ENCODE data around the gene ACOT7.

Gene ACOT7

DNA sequence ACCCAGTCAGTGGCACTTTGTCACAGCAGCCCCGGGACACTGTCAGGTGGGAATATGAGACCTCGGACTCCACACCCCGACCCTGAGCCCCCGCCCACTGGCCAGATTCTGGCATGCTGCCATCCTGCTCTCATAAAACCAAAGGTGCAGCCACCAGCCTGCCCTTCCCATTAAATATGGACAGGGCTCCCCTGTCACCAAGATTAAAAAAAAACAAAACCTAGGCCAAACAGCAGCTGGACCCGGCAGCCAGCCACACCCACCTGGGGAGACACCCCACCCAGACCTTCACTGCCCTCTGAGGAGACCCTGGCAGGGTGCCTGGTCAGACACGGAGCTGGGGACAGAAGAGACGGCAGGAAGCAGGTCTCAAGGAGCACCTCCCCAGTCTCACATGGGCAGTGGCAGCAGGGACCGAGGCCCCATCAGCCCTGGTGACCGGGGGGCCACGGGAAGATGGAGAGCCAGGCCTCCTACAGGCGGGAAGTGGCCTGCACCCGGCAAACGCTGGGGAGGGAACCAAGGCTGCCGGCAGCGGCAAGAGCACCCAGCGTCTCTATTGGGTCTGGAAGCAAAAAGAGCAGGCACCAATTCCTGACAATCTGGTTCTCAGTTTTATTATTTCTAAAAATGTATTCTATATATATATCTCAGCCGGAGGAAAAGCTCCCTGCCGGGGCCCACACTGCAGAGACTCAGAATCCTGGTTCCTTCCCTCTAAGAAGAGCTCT lies 61.9 kb downstream of the ACOT7 start:
- no peak for TF ChIP-seq ZNF274 (IDR thresholded peaks at IDR 0.05; ENCODE audit: low read depth, low read length)
- TF ChIP-seq SUZ12 (IDR thresholded peaks at IDR 0.05; ENCODE audit: extremely low read depth, insufficient read depth, insufficient read length): no peak
- TF ChIP-seq YY1 (IDR thresholded peaks at IDR 0.05; ENCODE audit: insufficient read depth, insufficient read length): no peak
- peaks cover 10% of the 10 kb centered on the region for H3K36me3 ChIP-seq (ENCODE audit: insufficient read depth, insufficient read length, low read length)
- no peak for DNase-seq (ENCODE audit: low read depth, low spot score)

DNA sequence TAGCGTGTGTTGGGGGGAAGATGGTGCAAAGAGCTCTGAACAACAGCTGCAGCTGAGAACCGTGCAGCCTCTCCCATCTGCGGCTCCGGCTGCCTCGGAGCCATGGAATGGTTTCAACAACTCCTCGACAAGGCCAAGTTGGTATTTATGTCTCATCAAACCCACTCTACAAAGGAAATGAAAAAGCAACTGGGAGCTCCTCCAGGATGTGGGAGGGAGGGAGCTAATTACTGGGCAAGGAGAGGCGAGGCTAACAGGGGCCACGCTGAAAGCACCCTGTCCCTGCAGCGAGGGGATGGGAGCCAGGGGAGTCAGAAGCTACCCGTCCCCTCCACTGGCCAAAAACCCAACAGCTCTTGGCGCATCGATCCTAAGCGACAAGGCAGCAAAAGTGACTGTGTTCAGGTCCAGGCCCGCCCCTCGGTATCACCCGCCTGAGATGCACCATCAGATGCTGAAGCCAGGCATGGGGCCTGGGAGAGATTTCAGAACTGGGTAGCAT lies 63.1 kb downstream of the ACOT7 start:
- TF ChIP-seq ZNF274 (IDR thresholded peaks at IDR 0.05; ENCODE audit: low read depth, low read length): no peak
- no peak for TF ChIP-seq YY1 (IDR thresholded peaks at IDR 0.05; ENCODE audit: insufficient read depth, insufficient read length)
- TF ChIP-seq SUZ12 (IDR thresholded peaks at IDR 0.05; ENCODE audit: extremely low read depth, insufficient read depth, insufficient read length): no peak
- no peak for DNase-seq (ENCODE audit: low read depth, low spot score)
- Histone ChIP-seq H3K36me3 (ENCODE audit: insufficient read depth, insufficient read length, low read length) (peaks cover 10% of the 10 kb centered on the region), H3K27me3 (ENCODE audit: insufficient read depth, insufficient read length) (no peaks in the 10 kb centered on the region), H3K4me3 (ENCODE audit: insufficient read length, low read depth) (no peak overlapping the region), H3K9me3 (ENCODE audit: insufficient read depth, low read length) (no peaks in the 10 kb centered on the region), H3K9ac (ENCODE audit: insufficient read length, low read depth) (no peak overlapping the region), H3K4me1 (ENCODE audit: insufficient read depth, insufficient read length) (no peaks in the 10 kb centered on the region)

More for the DNA sequence above, 61.9 kb downstream of the ACOT7 start:
- H3K9me3 ChIP-seq (ENCODE audit: insufficient read depth, low read length): no peaks in the 10 kb centered on the region
- no peaks in the 10 kb centered on the region for H3K27me3 ChIP-seq (ENCODE audit: insufficient read depth, insufficient read length)
- no peak overlapping the region for H3K9ac ChIP-seq (ENCODE audit: insufficient read length, low read depth)
- no peaks in the 10 kb centered on the region for H3K4me1 ChIP-seq (ENCODE audit: insufficient read depth, insufficient read length)
- no peak overlapping the region for H3K4me3 ChIP-seq (ENCODE audit: insufficient read length, low read depth)

DNA sequence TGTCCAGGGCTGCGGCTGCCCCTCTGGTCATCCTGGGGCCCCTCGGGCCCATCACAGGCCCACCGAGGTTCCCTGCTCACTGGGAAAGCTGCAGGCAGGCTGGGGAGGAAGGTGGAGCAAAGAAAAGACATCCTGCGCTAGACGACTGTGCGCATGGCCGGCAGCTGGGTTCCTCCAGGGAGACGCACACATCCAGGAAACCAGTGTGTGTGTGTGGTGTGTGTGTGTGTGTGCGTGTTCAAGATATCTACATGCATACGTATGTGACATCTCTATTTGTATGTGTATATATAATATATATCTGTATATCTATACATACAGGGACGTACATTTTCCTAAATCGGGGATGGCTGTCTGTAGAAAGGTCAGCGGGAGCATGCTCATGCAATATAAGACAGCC lies 63.7 kb downstream of the ACOT7 start:
- TF ChIP-seq SUZ12 (IDR thresholded peaks at IDR 0.05; ENCODE audit: extremely low read depth, insufficient read depth, insufficient read length): no peak
- TF ChIP-seq ZNF274 (IDR thresholded peaks at IDR 0.05; ENCODE audit: low read depth, low read length): no peak
- no peak for TF ChIP-seq YY1 (IDR thresholded peaks at IDR 0.05; ENCODE audit: insufficient read depth, insufficient read length)
- H3K36me3 ChIP-seq (ENCODE audit: insufficient read depth, insufficient read length, low read length): peaks cover 10% of the 10 kb centered on the region
- H3K4me3 ChIP-seq (ENCODE audit: insufficient read length, low read depth): no peak overlapping the region
- no peaks in the 10 kb centered on the region for H3K9me3 ChIP-seq (ENCODE audit: insufficient read depth, low read length)
- H3K4me1 ChIP-seq (ENCODE audit: insufficient read depth, insufficient read length): no peaks in the 10 kb centered on the region
- no peak for DNase-seq (ENCODE audit: low read depth, low spot score)
- no peak overlapping the region for H3K9ac ChIP-seq (ENCODE audit: insufficient read length, low read depth)
- H3K27me3 ChIP-seq (ENCODE audit: insufficient read depth, insufficient read length): no peaks in the 10 kb centered on the region

DNA sequence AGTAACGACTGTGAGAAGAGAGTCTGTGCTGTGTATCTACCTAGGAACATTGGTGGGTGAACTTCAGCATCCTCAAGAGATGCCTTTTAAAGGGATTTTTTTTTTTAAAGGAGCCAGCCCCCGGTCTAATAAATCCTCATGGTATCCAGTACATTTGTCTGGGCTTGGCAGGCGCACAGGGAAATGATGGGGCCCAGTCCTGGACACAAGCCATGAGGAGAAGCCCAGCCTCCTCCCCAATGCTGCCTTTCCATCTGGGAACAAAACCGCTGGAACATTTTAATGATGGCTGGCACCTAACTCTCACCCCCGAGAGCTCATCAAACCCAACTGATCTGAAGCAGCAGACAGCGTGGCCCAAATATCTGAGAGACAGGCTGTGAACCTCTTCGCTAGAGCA lies 64.2 kb downstream of the ACOT7 start:
- Histone ChIP-seq H3K4me3 (ENCODE audit: insufficient read length, low read depth) (no peak overlapping the region), H3K27me3 (ENCODE audit: insufficient read depth, insufficient read length) (no peaks in the 10 kb centered on the region), H3K9me3 (ENCODE audit: insufficient read depth, low read length) (no peaks in the 10 kb centered on the region), H3K36me3 (ENCODE audit: insufficient read depth, insufficient read length, low read length) (peaks cover 10% of the 10 kb centered on the region), H3K4me1 (ENCODE audit: insufficient read depth, insufficient read length) (no peaks in the 10 kb centered on the region), H3K9ac (ENCODE audit: insufficient read length, low read depth) (no peak overlapping the region)
- no peak for DNase-seq (ENCODE audit: low read depth, low spot score)
- TF ChIP-seq SUZ12 (IDR thresholded peaks at IDR 0.05; ENCODE audit: extremely low read depth, insufficient read depth, insufficient read length) (no peak), ZNF274 (IDR thresholded peaks at IDR 0.05; ENCODE audit: low read depth, low read length) (no peak), YY1 (IDR thresholded peaks at IDR 0.05; ENCODE audit: insufficient read depth, insufficient read length) (no peak)

DNA sequence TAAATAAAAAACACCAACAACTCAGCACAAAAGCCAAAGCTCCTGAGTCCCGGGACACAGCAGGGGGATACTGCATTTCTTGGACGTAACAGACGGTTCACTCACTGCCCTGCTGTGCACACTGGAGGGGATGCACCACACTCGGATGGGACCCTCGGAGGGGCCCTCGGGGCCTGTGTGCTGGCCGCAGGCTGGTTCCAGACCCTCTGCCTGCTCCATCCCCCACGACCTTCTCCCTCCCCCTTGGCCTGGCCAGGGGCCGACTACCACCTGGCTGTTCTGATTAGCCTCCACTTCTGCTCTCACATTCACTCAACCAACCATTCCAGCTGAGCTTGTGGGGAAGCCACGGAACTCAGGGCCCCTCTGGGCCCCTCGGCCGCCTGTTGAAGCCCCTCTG lies 64.9 kb downstream of the ACOT7 start:
- H3K9me3 ChIP-seq (ENCODE audit: insufficient read depth, low read length): no peaks in the 10 kb centered on the region
- TF ChIP-seq ZNF274 (IDR thresholded peaks at IDR 0.05; ENCODE audit: low read depth, low read length) (no peak), YY1 (IDR thresholded peaks at IDR 0.05; ENCODE audit: insufficient read depth, insufficient read length) (no peak), SUZ12 (IDR thresholded peaks at IDR 0.05; ENCODE audit: extremely low read depth, insufficient read depth, insufficient read length) (no peak)
- peaks cover 10% of the 10 kb centered on the region for H3K36me3 ChIP-seq (ENCODE audit: insufficient read depth, insufficient read length, low read length)
- no peak overlapping the region for H3K4me3 ChIP-seq (ENCODE audit: insufficient read length, low read depth)
- H3K27me3 ChIP-seq (ENCODE audit: insufficient read depth, insufficient read length): no peaks in the 10 kb centered on the region
- H3K9ac ChIP-seq (ENCODE audit: insufficient read length, low read depth): no peak overlapping the region
- no peak for DNase-seq (ENCODE audit: low read depth, low spot score)
- H3K4me1 ChIP-seq (ENCODE audit: insufficient read depth, insufficient read length): no peaks in the 10 kb centered on the region

DNA sequence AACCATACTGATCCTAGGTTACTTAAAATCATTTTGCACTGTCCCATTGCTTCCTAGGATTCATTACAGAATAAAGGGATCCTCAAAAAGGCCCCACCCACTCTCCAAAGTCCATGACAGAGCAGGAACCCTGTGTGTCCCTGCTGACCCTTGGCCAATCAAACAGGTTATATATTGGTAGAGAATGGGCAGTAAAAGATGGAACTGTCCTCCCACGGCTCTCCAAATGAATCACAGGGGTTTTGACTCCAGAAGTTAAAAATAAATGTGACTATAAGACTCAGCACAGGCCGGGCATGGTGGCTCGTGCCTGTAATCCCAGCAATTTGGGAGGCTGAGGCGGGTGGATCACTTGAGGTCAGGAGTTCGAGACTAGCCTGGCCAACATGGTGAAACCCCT lies 65.5 kb downstream of the ACOT7 start:
- no peak for DNase-seq (ENCODE audit: low read depth, low spot score)
- no peaks in the 10 kb centered on the region for H3K4me1 ChIP-seq (ENCODE audit: insufficient read depth, insufficient read length)
- H3K9ac ChIP-seq (ENCODE audit: insufficient read length, low read depth): no peak overlapping the region
- H3K36me3 ChIP-seq (ENCODE audit: insufficient read depth, insufficient read length, low read length): peaks cover 8% of the 10 kb centered on the region
- no peak for TF ChIP-seq ZNF274 (IDR thresholded peaks at IDR 0.05; ENCODE audit: low read depth, low read length)
- no peak for TF ChIP-seq SUZ12 (IDR thresholded peaks at IDR 0.05; ENCODE audit: extremely low read depth, insufficient read depth, insufficient read length)
- no peak for TF ChIP-seq YY1 (IDR thresholded peaks at IDR 0.05; ENCODE audit: insufficient read depth, insufficient read length)
- H3K4me3 ChIP-seq (ENCODE audit: insufficient read length, low read depth): no peak overlapping the region
- no peaks in the 10 kb centered on the region for H3K9me3 ChIP-seq (ENCODE audit: insufficient read depth, low read length)
- no peaks in the 10 kb centered on the region for H3K27me3 ChIP-seq (ENCODE audit: insufficient read depth, insufficient read length)

DNA sequence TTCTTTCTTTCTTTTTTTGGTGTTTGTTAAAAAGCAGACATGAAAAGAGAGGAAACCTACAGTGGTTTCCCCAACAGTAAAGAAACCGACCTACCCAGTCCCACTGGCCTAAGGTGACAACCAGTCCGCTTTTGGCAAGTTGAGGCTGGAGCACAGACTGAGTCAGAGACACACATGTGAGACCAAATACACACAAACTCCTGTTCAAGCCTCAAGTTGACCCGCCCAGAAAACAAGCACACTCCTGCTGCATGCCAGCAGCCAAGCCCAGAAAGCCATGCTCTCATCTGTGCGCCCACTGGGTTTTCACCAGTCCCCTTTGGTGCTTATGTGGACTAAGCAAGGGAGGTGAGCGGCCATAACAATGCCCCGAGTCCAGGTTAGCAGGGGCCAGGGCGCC lies 68.1 kb downstream of the ACOT7 start:
- H3K4me3 ChIP-seq (ENCODE audit: insufficient read length, low read depth): no peak overlapping the region
- DNase-seq (ENCODE audit: low read depth, low spot score): no peak
- no peaks in the 10 kb centered on the region for H3K9me3 ChIP-seq (ENCODE audit: insufficient read depth, low read length)
- TF ChIP-seq ZNF274 (IDR thresholded peaks at IDR 0.05; ENCODE audit: low read depth, low read length) (no peak), YY1 (IDR thresholded peaks at IDR 0.05; ENCODE audit: insufficient read depth, insufficient read length) (no peak), SUZ12 (IDR thresholded peaks at IDR 0.05; ENCODE audit: extremely low read depth, insufficient read depth, insufficient read length) (no peak)
- H3K27me3 ChIP-seq (ENCODE audit: insufficient read depth, insufficient read length): no peaks in the 10 kb centered on the region
- H3K4me1 ChIP-seq (ENCODE audit: insufficient read depth, insufficient read length): no peaks in the 10 kb centered on the region
- H3K9ac ChIP-seq (ENCODE audit: insufficient read length, low read depth): no peak overlapping the region
- H3K36me3 ChIP-seq (ENCODE audit: insufficient read depth, insufficient read length, low read length): peaks cover 5% of the 10 kb centered on the region
